ENCODE results near the gene TMEM59L.

Gene TMEM59L

GRCh38 chr19:18656337-18657086 lies 43.8 kb downstream of the TMEM59L start:
- H3K4me1 ChIP-seq: no peaks in the 10 kb centered on the region
- H3K79me2 ChIP-seq: peaks cover 37% of the 10 kb centered on the region
- H3K9ac ChIP-seq: no peak overlapping the region
- no peak overlapping the region for H3K4me2 ChIP-seq (ENCODE audit: low read length)
- TF ChIP-seq CTCF (IDR thresholded peaks at IDR 0.05): no peak
- H3K27ac ChIP-seq: no peak overlapping the region
- no peaks in the 10 kb centered on the region for H3K27me3 ChIP-seq (ENCODE audit: control insufficient read depth, insufficient read depth, low read length)
- no peak overlapping the region for H3K4me3 ChIP-seq (ENCODE audit: low read depth, low read length)
- H3K9me3 ChIP-seq (ENCODE audit: control insufficient read depth, low read length): no peaks in the 10 kb centered on the region
- no peaks in the 10 kb centered on the region for H3K36me3 ChIP-seq (ENCODE audit: control insufficient read depth, insufficient read depth, low read length)
- H2AFZ ChIP-seq: no peak overlapping the region

GRCh38 chr19:18657590-18658365 lies 45.1 kb downstream of the TMEM59L start:
- no peak overlapping the region for H3K27ac ChIP-seq
- H3K9me3 ChIP-seq (ENCODE audit: control insufficient read depth, low read length): no peaks in the 10 kb centered on the region
- no peaks in the 10 kb centered on the region for H3K27me3 ChIP-seq (ENCODE audit: control insufficient read depth, insufficient read depth, low read length)
- no peak overlapping the region for H3K4me3 ChIP-seq (ENCODE audit: low read depth, low read length)
- H3K4me2 ChIP-seq (ENCODE audit: low read length): no peak overlapping the region
- H3K4me1 ChIP-seq: no peaks in the 10 kb centered on the region
- peaks cover 31% of the 10 kb centered on the region for H3K79me2 ChIP-seq
- TF ChIP-seq CTCF (IDR thresholded peaks at IDR 0.05): no peak
- no peak overlapping the region for H2AFZ ChIP-seq
- no peaks in the 10 kb centered on the region for H3K36me3 ChIP-seq (ENCODE audit: control insufficient read depth, insufficient read depth, low read length)
- H3K9ac ChIP-seq: no peak overlapping the region

- Histone ChIP-seq H3K27me3 (ENCODE audit: control insufficient read depth, insufficient read depth, low read length) (no peaks in the 10 kb centered on the region), H3K9me3 (ENCODE audit: control insufficient read depth, low read length) (no peaks in the 10 kb centered on the region), H3K79me2 (peaks cover 29% of the 10 kb centered on the region), H3K4me3 (ENCODE audit: low read depth, low read length) (no peak overlapping the region), H3K36me3 (ENCODE audit: control insufficient read depth, insufficient read depth, low read length) (no peaks in the 10 kb centered on the region), H3K27ac (peak overlapping the region; percentile 19), H3K4me1 (no peaks in the 10 kb centered on the region), H3K4me2 (ENCODE audit: low read length) (no peak overlapping the region), H2AFZ (no peak overlapping the region), H3K9ac (no peak overlapping the region)
- TF ChIP-seq CTCF (IDR thresholded peaks at IDR 0.05): no peak
Observed at GRCh38 chr19:18658366-18658855, 45.7 kb downstream of the TMEM59L start.

- Histone ChIP-seq H3K27me3 (ENCODE audit: control insufficient read depth, insufficient read depth, low read length) (no peaks in the 10 kb centered on the region), H3K9me3 (ENCODE audit: control insufficient read depth, low read length) (no peaks in the 10 kb centered on the region), H3K79me2 (peaks cover 24% of the 10 kb centered on the region), H2AFZ (no peak overlapping the region), H3K36me3 (ENCODE audit: control insufficient read depth, insufficient read depth, low read length) (no peaks in the 10 kb centered on the region), H3K27ac (peak overlapping the region; percentile 42), H3K4me3 (ENCODE audit: low read depth, low read length) (no peak overlapping the region), H3K4me1 (no peaks in the 10 kb centered on the region), H3K4me2 (ENCODE audit: low read length) (no peak overlapping the region), H3K9ac (no peak overlapping the region)
- TF ChIP-seq CTCF (IDR thresholded peaks at IDR 0.05): no peak
Observed at GRCh38 chr19:18659281-18660050, 46.8 kb downstream of the TMEM59L start.

Measured in parathyroid adenoma (tissue), 2 donors.